GM20431 (cell line): ENCODE data around the gene NTM.

Experiments used
- in situ Hi-C: fragments of 300-500 bp; cut with MseI, MboI; formaldehyde crosslinking; loops from one replicate; pipeline ENCODE4 v1.15.0; 2020; ENCODE audit warnings: low sequenced_read_pairs; ENCODE audit not compliant: unreplicated experiment

The NTM gene

GRCh38 chr11:131773626-131774025, 403.2 kb downstream of the NTM start:
- in situ Hi-C loops = no loop called here

- in situ Hi-C loops = no loop called here
Observed at GRCh38 chr11:131776211-131776610, 405.8 kb downstream of the NTM start.

- in situ Hi-C loops = no loop called here
Observed at GRCh38 chr11:131785801-131786200, 415.4 kb downstream of the NTM start.

- in situ Hi-C loops = no loop called here
Observed at GRCh38 chr11:131787119-131787518, 416.7 kb downstream of the NTM start.

GRCh38 chr11:131790586-131790985, 420.2 kb downstream of the NTM start:
- in situ Hi-C loops = no loop called here

- in situ Hi-C loops = no loop called here
Observed at GRCh38 chr11:131792243-131792642, 421.8 kb downstream of the NTM start.

GRCh38 chr11:131796089-131796488, 425.7 kb downstream of the NTM start:
- in situ Hi-C loops = no loop called here

- in situ Hi-C loops = no loop called here
Observed at GRCh38 chr11:131796541-131796940, 426.1 kb downstream of the NTM start.

GRCh38 chr11:131800452-131800851, 430.0 kb downstream of the NTM start:
- in situ Hi-C loops = no loop called here

- in situ Hi-C loops = no loop called here
Observed at GRCh38 chr11:131802440-131803115, 432.2 kb downstream of the NTM start.

- in situ Hi-C loops = no loop called here
Observed at GRCh38 chr11:131807876-131808275, 437.5 kb downstream of the NTM start.

- in situ Hi-C loops = no loop called here
Observed at GRCh38 chr11:131808470-131808869, 438.1 kb downstream of the NTM start.

GRCh38 chr11:131809203-131809918, 438.9 kb downstream of the NTM start:
- in situ Hi-C loops = no loop called here

- in situ Hi-C loops = no loop called here
Observed at GRCh38 chr11:131810541-131810940, 440.1 kb downstream of the NTM start.

GRCh38 chr11:131811383-131811782, 441.0 kb downstream of the NTM start:
- in situ Hi-C loops = no loop called here

GRCh38 chr11:131814108-131814507, 443.7 kb downstream of the NTM start:
- in situ Hi-C loops = no loop called here

- in situ Hi-C loops = no loop called here
Observed at GRCh38 chr11:131815590-131815989, 445.2 kb downstream of the NTM start.

GRCh38 chr11:131816051-131816450, 445.6 kb downstream of the NTM start:
- in situ Hi-C loops = no loop called here

GRCh38 chr11:131817687-131818188, 447.3 kb downstream of the NTM start:
- in situ Hi-C loops = no loop called here

- in situ Hi-C loops = no loop called here
Observed at GRCh38 chr11:131819865-131820264, 449.4 kb downstream of the NTM start.

GRCh38 chr11:131822506-131822905, 452.1 kb downstream of the NTM start:
- in situ Hi-C loops = no loop called here

- in situ Hi-C loops = no loop called here
Observed at GRCh38 chr11:131823772-131824171, 453.4 kb downstream of the NTM start.
